Stimulated activated CD4-positive, alpha-beta T cell treated with anti-CD3 and anti-CD28 coated beads, Interleukin-4, amount 100 ng/mL, for 4 hours (primary cell): Measurements from ENCODE around the gene STXBP3.

Experiments
- DNase-seq, 2 experiments: peaks; one replicate each; pipeline ENCODE4 v3.0.0-alpha.2; 2020

STXBP3 gene

DNA sequence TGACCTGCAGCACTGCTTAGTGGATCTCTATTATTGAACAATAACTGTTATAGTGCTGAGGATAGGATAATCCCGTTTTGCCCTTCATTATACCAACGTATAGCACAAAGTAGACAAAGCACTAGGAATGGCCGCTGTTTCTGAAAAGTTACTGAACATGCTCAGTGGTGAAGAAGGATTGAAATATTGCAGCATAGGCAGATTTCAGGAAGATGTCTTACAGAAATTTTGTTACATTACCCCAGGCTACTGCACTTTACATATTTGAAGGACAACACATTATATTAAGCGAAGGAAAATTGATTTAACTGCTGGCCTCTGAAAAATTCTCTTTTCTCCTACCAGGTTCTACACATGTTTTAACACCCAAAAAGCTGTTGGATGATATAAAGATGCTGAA, 62.0 kb downstream of the STXBP3 start:
- DNase-seq = no peak

DNA sequence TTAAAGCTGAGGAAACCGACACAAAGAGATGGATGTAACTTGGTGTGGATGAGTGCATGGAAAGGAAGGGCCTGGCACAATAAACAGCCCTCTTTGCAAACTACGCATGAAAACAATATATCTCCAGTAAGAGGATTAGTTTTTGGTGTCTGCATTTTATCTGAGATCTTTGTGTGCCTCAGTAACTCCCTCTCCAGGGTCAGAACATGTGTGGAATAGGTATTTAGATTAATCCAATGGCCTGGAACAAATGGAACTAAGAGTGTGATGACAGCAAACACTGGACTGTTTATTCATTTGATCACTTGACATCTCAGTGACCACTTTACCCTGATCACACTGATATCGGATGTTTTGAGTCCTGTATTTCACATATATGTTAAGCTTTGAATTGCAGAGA, 65.1 kb downstream of the STXBP3 start:
- no peak for DNase-seq

DNA sequence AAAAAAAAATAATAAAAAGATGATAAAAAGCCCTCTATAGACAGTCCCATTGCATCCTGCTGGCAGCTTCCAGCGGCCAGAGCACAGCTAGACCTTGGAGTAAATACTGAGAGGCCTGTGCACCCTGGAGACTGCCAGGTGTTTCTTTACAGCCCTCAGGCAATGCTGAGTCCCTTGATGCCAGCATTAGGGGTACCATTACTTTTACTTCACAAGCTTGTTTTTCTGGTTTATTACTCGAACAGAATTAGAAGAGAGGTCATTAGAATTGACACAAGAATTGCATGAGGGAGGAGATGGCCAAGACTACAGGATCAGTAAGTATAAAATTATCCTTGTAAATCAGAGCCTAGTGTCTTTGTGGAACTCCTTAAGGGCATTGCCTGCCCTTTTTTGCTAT, 66.9 kb downstream of the STXBP3 start:
- DNase-seq = no peak

DNA sequence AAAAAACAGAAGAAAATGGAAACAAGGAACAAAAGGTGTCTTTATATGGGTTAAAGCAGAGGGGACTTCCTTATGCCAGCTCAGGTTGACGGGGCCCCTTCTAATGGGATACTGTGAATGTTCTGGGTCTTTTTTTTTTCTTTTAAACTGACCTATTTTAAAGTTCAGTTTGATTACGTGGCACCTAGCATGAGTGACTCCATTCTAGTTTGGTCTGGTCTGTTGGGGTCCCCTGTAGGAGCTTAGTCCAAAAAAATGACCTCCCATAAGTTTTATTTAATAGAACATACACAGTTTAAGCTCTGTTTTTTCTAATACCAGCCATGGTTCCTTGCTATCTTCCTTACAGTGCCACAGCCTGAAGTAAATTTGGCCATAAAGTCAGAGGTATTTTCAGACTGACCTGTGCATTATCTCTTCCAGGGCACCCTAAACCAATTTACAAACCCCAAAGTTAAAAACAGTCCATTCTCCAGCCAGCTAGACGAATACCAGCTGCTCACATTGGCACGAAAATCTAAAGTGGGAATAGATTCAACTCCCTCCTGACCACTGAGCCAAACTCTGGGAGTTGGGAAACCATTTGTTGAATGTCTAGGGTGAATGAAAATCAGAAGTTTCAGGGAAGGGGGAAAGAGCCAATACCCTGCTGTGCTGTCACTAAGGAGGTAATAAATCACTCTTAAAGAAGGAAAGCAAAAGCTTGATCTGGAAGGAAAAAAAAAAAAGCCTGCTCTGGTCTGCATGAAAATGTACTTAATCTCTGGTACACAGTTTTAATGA, 68.1 kb downstream of the STXBP3 start:
- DNase-seq = no peak

DNA sequence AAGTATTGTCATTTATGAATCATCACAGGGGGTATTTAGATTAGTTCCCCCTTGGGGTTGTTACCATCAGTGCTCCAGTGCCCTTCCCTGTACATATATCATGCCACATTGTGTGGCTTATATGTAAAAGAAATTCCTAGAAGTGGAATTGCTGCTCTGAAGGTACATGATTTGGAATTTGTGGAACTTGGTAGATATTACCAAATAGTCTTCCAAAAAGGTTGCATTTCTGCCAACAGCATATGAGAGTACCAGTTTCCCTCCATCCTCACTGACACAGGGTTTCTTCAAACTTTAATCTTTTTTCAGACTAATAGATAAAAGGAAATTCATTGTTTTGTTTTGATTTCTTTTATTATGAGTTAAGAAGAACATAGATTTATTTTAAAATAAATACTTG, 69.1 kb downstream of the STXBP3 start:
- DNase-seq = no peak

DNA sequence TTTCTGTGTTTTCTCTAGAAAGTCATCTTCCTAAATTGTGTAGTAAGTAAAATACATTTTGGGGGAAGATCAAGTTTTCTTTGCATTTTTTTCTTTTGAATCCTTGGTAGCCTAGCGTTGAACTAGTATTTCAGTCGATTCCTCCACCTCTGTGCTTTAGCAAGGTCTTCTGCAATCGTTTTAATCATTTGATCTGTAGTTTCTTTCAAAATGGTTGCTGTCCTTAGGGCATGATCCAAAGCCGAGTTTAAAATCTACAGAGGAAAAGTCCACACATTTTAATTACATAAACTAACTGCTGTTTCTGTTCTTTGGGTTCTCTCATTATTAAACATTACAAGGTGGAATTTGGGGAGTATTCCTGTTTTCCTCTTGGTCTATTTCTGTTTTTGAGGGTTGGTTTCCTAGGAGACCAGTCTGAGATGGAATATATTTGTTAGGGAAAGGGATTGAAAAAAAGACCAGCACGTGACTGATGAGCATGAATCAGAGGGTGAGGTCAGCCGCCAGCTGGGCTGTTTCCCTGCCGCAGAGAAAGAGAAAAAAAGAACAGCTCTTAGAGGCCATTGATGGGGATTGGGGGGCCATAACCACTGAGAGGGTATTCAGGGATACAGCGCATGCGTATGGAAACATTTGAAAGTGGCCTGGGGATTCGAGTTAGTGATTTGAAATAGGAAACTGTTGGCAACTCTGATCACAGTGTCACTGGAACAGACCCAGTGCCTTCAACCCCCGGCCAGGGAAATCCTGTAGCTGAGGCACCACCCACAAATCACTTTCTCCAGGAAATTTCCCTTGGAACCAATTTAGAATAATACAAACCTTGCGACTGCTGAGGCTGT, 69.8 kb downstream of the STXBP3 start:
- no peak for DNase-seq

DNA sequence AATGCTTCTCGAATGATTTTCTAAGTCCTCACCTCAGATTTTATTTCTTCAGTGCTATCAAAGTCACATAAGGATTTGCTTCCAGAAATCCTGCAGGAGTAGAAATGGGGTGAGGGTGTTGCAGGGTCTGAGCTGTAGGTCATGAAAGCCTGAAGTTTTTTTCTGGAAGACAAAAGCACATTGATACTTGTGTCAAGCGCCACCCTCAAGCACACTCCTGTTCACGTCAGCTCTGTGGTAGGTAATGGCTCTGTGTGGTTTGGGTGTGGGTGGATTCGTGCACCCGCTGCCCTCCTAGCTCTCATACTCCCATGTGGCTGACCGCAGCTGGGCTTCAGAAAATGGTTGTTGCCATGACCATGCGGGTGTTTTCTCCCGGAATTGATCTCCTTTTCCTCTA, 70.5 kb downstream of the STXBP3 start:
- DNase-seq = no peak

DNA sequence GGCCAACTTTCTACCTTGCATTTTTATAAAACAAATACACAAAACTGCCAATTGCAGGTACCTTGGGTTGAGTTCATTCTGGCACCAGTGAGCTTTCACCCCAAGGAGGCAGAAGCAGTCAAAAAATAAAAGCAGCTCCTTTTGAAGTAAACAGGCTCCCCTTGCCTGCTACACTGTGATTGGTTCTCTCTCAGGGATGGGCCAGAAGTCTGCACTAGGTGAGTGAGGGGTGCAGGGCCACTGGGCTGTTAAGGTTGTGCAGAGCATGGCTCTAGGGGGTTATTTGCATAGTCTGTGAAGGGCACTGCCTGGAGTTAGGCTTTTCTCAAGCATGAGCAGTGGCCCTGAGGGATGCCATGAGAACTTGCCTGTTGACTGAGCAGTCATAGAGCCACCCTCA, 71.3 kb downstream of the STXBP3 start:
- DNase-seq = no peak

DNA sequence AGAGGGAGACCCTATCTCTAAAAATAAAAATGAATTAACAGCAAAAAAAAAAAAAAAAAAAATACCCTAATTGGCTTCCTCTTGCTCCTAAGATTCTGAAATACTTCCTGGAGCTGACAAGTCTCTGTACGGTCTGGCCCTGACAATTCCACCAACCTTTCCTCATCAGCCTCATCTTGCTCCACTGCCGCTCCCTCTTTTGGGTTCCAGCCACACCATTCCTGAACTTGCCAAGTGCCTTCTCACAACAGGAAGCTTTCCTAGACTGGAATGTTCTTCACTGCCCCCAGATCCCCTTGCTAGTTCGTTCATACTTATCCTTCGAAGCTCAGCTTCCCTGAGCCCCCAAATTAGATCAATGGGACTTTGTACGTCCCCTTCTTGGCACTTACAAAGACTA, 73.4 kb downstream of the STXBP3 start:
- DNase-seq = no peak

DNA sequence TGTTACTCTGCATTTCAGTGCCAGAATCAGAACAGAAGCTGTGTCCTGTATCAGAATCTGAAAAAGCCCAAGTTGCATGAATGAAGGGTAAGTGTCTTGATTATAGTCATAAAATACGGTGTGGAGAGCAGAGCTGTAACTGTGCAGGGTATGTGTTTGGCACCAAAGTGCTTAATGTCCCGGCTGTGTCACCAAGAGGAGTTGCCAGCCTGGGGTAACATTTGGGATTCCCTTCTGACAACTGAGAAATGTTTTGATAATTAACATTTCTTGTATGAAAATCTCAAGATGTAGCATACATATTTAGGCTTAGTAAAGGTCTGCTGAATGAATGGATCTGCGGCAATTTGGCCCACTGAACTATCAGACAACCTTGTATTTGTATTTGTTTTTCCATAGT, 77.2 kb downstream of the STXBP3 start:
- no peak for DNase-seq

DNA sequence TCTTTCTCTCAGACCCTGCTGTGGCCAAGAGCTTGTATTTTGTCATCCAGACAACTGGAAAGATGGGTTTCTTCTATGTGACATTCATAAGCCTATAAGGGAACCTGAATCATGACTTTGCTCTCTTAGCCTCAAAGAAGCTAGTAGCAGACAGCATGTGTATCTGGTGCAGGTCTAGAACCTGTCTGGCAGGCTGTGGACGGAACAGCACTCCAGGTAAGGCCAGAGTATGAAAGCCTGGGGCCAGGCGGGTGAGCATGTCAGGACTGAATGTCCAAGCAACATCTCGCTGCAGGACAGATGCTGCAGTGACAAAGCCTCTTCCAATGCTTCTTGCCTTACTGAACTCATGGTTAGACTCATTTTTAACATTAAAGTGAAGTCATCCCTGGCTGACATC, 77.6 kb downstream of the STXBP3 start:
- DNase-seq = no peak

DNA sequence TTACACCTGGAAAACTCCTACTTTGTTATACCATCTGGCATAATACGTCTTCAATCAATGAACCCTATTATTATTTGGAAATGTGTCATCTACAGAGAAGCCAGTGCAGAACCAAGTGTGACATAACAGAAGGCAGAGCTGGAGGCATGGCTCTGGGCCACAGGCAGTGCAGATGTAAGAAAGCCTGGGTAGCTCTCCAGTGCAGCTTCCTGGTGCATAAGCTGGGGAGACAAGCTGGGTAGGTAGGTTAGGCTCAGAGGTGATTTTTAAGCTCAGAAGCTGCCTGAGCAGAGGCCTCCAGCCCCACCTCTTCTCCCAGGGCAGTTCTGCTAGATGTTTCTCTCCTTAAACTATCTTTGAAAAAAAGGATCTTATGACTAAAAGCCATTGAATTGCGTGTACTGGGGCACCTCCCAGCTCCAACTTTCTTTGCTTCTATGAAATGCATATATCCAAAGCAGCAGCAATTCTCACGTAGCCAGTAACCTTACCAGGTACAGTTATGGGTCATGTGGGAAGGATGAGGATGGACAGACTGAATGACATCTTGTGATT, 79.7 kb downstream of the STXBP3 start:
- no peak for DNase-seq

DNA sequence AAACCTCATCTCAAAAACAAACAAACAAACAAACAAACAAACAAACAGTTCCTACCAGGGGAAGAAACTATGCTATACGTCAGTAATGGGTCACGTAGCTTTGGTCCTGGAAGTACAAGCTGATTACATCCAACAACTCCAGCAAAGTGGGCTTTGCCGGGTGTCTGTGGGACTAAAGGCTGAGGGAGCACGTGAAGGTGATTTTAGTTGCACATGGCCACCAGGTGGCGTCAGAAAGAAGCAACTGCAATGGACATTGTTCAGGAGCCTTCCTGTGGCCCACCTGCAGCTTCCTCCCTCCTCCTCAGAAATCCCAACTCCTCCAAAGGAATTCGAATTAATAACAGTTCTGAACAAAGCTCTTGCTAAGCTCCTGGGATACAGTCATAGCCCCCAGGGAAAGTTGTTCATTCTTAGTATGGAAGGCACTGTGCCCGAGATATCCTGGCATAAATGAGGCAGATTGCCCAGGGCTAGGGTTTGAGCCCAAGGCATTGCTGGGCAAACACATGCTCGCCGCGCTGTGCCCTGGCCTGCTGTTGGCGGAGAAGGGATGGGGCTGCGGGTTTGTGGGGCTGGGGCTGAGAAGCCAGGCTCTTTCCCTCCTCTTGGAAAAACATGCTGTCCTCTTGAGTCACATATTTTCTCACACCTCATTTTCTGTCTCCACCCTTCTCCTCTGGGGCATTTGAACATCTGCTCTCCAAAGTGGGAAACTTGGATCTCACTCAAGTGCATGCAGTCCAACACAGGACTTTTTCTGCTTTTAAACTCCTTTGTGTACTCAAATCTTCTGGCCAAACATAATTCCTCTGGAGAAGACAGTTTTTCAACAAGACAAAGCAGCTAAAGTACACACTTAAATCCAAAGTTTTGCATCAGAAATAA, 81.8 kb downstream of the STXBP3 start:
- DNase-seq = peak; percentile 41 to 56

DNA sequence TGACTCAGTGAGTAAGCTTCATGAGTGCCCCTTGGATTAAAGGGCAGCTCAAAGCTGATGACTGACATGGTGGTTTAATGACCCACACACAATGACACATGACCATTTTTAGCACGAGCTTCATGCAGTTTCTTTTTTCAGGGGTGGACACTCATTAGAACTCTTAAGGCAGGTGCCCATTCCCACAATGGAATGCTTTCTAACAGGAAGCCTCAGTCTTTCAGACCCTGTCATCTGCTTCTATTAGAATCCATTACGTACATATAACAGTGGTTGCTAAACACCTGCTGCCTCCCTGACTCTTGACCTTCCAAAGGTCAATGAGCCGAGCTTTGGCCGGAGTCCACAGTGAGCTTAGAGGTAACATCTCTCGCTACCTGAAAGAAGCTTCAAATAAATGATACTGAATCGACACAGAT, 83.0 kb downstream of the STXBP3 start:
- no peak for DNase-seq

DNA sequence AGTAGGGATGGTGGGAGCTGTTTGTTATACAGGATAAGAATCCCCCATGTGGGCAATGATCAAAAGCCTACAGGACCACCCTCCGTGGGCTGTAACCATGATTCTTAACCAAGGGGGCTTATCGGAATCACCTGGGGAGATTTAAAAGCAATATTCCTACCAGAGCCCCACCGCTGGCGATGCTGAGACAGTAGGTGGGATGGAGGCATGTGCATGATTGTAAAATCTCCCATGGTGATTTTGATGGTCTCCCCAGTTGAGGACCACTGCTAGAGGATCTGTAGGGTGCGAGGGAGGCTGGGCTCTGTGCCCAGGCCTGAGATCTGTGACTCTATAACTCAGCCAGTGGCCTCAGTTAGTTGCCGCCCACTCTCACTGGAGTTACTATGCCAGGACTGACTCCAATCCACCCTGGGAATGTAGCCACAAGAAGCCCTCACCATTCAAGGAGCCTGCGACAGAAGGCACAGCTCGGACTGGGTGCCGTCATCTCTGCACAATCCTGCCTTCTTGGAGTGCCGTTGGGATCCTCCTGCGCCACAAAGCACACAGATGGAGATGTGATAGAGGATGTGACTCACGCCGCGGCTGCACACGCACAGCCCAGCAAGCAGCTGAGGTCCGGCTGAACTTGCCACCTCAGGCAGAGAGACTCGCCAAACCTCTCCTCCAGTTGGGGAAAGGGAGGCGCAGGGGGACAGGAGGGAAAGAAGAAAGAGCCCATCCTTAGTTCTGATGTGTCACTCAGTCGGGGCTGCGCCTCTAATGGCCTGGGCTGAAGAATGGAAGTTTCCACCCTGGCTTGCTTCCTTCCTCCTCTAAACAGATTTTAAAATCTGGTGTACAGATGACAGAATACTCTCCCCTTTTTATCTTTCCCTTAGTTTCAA, 83.9 kb downstream of the STXBP3 start:
- DNase-seq = no peak

DNA sequence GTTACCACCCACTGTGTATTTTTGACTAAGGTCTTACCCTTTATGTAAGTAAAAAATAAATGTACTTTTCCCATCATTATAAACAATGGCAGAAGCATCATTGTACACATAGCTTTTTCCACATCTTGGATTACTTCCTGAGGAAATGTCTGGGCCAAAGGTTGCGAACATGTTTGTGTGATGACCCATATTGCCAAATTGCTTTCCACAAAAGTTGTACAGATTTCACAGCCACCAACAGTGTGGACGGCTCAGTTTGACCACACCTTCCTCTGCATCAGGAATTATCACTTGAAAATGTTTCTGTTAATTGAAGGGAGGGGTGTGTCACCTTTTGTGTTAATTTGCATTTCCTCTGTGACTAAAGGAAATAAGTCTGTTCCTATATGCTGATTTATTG, 84.8 kb downstream of the STXBP3 start:
- DNase-seq = no peak

DNA sequence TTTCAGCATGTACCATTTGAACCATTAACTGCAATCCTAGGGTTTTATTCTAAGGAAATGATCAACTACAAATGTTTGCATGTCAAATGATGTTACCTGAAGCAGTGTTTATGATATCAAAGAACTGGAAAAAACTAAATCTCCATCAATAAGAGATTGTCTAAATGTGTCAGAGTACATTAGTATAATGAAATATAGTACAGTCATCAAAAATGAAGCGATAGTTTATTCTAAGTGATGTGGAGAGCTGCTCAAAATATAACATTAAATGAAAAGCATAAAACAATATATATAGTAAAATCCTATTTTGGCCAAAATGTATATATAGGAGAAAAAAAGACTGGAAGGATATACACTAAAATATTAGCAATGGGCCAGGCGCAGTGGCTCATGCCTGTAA, 86.5 kb downstream of the STXBP3 start:
- no peak for DNase-seq

DNA sequence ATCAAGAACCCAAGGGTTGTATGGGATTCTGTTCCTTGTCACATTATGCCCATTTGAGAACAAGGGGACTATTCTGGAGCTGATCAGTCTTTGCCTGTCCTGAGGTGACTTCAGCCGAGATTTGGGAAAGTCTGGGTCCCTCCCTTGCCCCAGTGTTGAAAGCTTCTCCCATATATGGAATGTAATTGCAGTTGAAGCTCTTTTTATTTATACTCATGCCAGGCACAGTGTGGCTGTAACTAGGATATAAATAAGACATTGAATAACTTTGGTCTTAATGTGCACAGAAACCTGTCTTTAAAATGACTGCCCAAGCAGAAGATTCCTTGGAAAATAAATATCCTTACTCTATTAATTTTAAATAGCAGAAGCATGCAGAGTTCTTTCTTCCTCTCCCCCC, 95.2 kb downstream of the STXBP3 start:
- no peak for DNase-seq

DNA sequence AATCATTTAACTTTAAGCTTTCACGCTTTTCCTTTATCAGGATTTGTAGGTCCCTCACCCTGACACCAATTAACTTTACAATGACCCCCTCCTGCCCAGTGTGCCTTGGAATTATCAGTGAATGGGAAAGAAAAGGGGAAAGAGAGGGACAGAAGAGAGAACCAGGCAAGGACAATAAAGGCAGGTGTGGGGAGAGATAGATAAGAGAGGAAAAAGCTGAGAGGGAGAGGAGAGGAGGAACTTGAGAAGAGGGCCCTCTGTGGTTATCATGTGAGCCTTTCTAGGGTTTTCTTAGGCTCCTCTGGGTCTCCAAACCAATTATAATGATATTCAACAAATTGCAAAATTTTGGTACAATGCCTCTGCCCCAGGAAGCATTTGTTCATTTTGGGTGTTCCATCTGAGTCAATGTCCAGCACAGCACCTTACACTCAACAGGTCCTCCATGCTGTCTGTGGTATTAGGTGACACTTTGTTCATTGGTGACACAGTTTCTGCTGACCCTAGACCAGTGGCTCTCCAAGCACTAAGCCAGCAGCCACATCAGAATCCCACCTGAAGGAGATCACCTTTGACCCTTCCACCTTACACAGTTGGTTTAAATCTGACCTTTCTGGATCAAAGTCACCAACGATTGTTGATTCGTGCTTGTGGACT, 96.2 kb downstream of the STXBP3 start:
- no peak for DNase-seq

DNA sequence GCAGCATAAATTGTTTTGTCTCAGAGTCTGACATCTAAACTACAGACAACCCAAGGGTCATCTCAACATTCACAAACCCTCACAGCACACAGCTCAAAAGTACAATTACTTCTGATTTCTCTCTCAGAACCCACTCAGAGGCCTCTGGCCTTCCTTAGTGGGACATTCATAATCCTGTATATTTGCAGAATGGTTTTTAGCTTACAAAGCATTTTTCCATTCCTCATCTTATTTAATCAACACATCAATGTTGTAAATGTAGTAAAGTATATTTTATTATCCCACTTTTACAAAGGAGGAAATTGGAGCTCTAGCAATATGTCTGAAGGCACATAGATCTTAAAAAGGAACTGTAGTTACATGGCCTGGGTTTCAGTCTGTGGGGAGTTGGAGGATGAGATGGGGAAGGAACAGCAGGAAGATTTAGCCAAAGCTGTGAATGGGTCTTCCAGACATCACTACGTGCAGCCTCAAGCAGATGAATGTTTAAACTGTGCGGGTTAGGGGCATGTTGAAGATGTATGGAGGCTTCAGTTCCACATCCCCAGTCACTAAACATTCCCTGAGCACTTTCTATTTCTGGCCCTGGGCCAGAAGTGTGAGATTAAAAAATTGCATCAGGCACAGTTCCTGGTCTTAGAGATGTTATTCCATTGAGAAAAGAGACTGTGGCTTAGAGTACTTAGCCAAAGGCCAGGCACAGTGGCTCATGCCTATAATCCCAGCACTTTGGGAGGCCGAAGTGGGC, 97.1 kb downstream of the STXBP3 start:
- DNase-seq = no peak

DNA sequence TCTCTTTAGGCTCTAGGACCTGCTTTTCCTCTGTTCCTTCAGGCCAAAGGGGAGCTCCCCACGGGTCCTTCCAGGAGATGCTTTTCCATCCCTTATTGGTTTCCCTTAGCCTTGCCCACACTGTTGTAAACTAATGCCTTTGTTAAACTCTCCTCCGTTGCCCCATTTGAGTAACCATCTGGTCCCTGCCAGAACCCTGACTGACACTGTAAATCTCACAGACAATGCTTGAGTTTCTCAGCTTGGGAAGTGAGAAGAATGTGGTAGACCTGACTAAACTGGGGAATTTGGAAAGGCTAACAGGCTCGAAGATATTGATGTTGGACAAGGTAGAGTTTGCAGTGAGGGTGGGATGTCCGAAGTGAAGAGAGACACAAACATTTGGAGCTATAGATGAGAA, 99.0 kb downstream of the STXBP3 start:
- no peak for DNase-seq
